H1 (cell line): ENCODE data around the gene BBS2. TPM values are rescaled to one million over a fixed set of nuclear protein-coding genes. Genes with fewer than 3 reads are reported as not detected.

Experiments used
- CTCF ChIA-PET: fragments of 300-600 bp; sonication (Branson Sonifier 250); formaldehyde crosslinking; loops from one replicate; lab custom pipeline; 2021; ENCODE audit not compliant: partially characterized antibody; lab: Charles Lee
- POLR2A ChIA-PET: fragments of 300-600 bp; sonication (Branson Sonifier 250); formaldehyde crosslinking; loops from one replicate; lab custom pipeline; 2021; ENCODE audit warnings: inconsistent platforms; ENCODE audit not compliant: partially characterized antibody; lab: Charles Lee
- DNase-seq, 2 experiments: peaks; one replicate each; pipeline versions ENCODE4 v3.0.0 to v3.0.0-alpha.2; 2010 to 2022; ENCODE audit warnings: low spot score in 2 of 2, low read depth in 1 of 2, mixed read lengths in 1 of 2
- FAIRE-seq: peaks from 2 replicates; lab custom pipeline; 2011; peaks lifted over from hg19 to GRCh38; lab: Jason Lieb, UNC
- H2AFZ ChIP-seq: 2 replicates; pipeline ENCODE4 v1.8.1; 2012; ENCODE audit warnings: low read length, inconsistent platforms
- H2AK5ac ChIP-seq: 2 replicates; pipeline ENCODE4 v1.6.1; 2013; ENCODE audit warnings: low read depth, low read length
- H2BK120ac ChIP-seq: replicated peaks from 2 replicates; pipeline ENCODE3; 2013; ENCODE audit warnings: low read depth, low read length, inconsistent platforms
- H2BK12ac ChIP-seq: 2 replicates; pipeline ENCODE4 v1.6.1; 2013; ENCODE audit warnings: low read depth, low read length
- H2BK15ac ChIP-seq: 2 replicates; pipeline ENCODE4 v1.6.1; 2013; ENCODE audit warnings: low read length
- H2BK20ac ChIP-seq: 2 replicates; pipeline ENCODE4 v1.6.1; 2013; ENCODE audit warnings: low read length
- H2BK5ac ChIP-seq: 2 replicates; pipeline ENCODE4 v1.6.1; 2013; ENCODE audit warnings: low read depth, low read length
- H3K14ac ChIP-seq: 2 replicates; pipeline ENCODE4 v1.6.1; 2013; ENCODE audit warnings: inconsistent platforms; ENCODE audit not compliant: insufficient read length
- H3K18ac ChIP-seq: 2 replicates; pipeline ENCODE4 v1.6.1; 2013; ENCODE audit warnings: low read length; ENCODE audit errors: extremely low read depth
- H3K23ac ChIP-seq: 2 replicates; pipeline ENCODE4 v1.6.1; 2013; ENCODE audit warnings: inconsistent platforms; ENCODE audit not compliant: insufficient read length
- H3K23me2 ChIP-seq: 2 replicates; pipeline ENCODE4 v1.6.1; 2013; ENCODE audit warnings: low read depth, low read length
- H3K27ac ChIP-seq: 2 replicates; pipeline ENCODE4 v1.6.1; 2011; ENCODE audit warnings: low read depth, low read length, inconsistent platforms
- H3K27me3 ChIP-seq, 4 experiments: replicated peaks in 1 of 4; 1 replicate in 1 of 4; 2 replicates in 3 of 4; pipeline versions ENCODE4 v1.6.1 to v1.8.1; 2011 to 2013; ENCODE audit warnings: low read length in 3 of 4, mild to moderate bottlenecking in 3 of 4, inconsistent platforms in 2 of 4, mixed read lengths in 2 of 4, moderate library complexity in 1 of 4; ENCODE audit not compliant: control insufficient read depth in 3 of 4, insufficient read depth in 3 of 4; ENCODE audit errors: extremely low read depth in 1 of 4
- H3K36me3 ChIP-seq, 4 experiments: 2 replicates each; pipeline versions ENCODE4 v1.6.1 to v1.8.1; 2011 to 2013; ENCODE audit warnings: mild to moderate bottlenecking in 4 of 4, low read length in 3 of 4, moderate library complexity in 2 of 4, control low read depth in 1 of 4, inconsistent platforms in 1 of 4; ENCODE audit not compliant: insufficient read depth in 4 of 4, control insufficient read depth in 2 of 4
- H3K4ac ChIP-seq: replicated peaks from 2 replicates; pipeline ENCODE3; 2013; ENCODE audit warnings: low read length, low read depth, mixed read lengths, inconsistent platforms; ENCODE audit not compliant: insufficient read length
- H3K4me1 ChIP-seq, 4 experiments: replicated peaks in 1 of 4; 1 replicate in 1 of 4; 2 replicates in 3 of 4; pipeline versions ENCODE4 v1.6.1 to v1.8.1; 2011 to 2013; ENCODE audit warnings: low read length in 3 of 4, inconsistent platforms in 2 of 4, mixed read lengths in 1 of 4; ENCODE audit not compliant: insufficient read depth in 4 of 4, control insufficient read depth in 3 of 4
- H3K4me2 ChIP-seq, 2 experiments: 2 replicates each; pipeline versions ENCODE4 v1.6.1 to v1.8.1; 2011 to 2013; ENCODE audit warnings: low read depth in 2 of 2, low read length in 2 of 2, control low read depth in 1 of 2, inconsistent platforms in 1 of 2, mild to moderate bottlenecking in 1 of 2; ENCODE audit not compliant: insufficient read depth in 1 of 2
- H3K4me3 ChIP-seq, 4 experiments: fragments of 200-600, 300-600 bp in 1 of 4; sonication (generic), shearing (Covaris generic), sonication (Bioruptor Twin) in 1 of 4; 2 replicates each; pipeline versions ENCODE4 v1.5.1 to v1.8.1; 2011 to 2016; ENCODE audit warnings: low read length in 4 of 4, low read depth in 3 of 4, control low read depth in 2 of 4, inconsistent platforms in 2 of 4, mild to moderate bottlenecking in 2 of 4, mixed read lengths in 1 of 4, moderate library complexity in 1 of 4; ENCODE audit not compliant: insufficient read depth in 2 of 4; ENCODE audit errors: extremely low read depth in 1 of 4
- H3K56ac ChIP-seq: replicated peaks from 2 replicates; pipeline ENCODE3; 2013; ENCODE audit warnings: low read depth, mild to moderate bottlenecking, mixed read lengths, low read length, inconsistent platforms; ENCODE audit not compliant: insufficient read length
- H3K79me1 ChIP-seq: 2 replicates; pipeline ENCODE4 v1.6.1; 2013; ENCODE audit warnings: low read depth, low read length, control low read depth
- H3K79me2 ChIP-seq, 2 experiments: 2 replicates each; pipeline versions ENCODE4 v1.6.1 to v1.8.1; 2012 to 2013; ENCODE audit warnings: low read length in 2 of 2, mild to moderate bottlenecking in 2 of 2, inconsistent platforms in 1 of 2; ENCODE audit not compliant: insufficient read depth in 2 of 2, control insufficient read depth in 1 of 2
- H3K9ac ChIP-seq, 4 experiments: replicated peaks in 1 of 4; 1 replicate in 1 of 4; 2 replicates in 3 of 4; pipeline versions ENCODE4 v1.6.1 to v1.8.1; 2011 to 2013; ENCODE audit warnings: low read depth in 3 of 4, low read length in 3 of 4, control low read depth in 2 of 4, mild to moderate bottlenecking in 2 of 4, moderate library complexity in 2 of 4, inconsistent platforms in 1 of 4; ENCODE audit errors: extremely low read depth in 1 of 4
- H3K9me3 ChIP-seq, 2 experiments: 2 replicates each; pipeline versions ENCODE4 v1.6.1 to v1.8.1; 2012 to 2013; ENCODE audit warnings: mild to moderate bottlenecking in 2 of 2, moderate library complexity in 2 of 2, control low read depth in 1 of 2, inconsistent platforms in 1 of 2, low read depth in 1 of 2, low read length in 1 of 2, mixed read lengths in 1 of 2; ENCODE audit not compliant: insufficient read depth in 2 of 2
- H4K20me1 ChIP-seq, 2 experiments: replicated peaks in 1 of 2; 2 replicates each; pipeline versions ENCODE3 to v1.8.1; 2011 to 2013; ENCODE audit warnings: inconsistent platforms in 2 of 2, low read length in 2 of 2, mild to moderate bottlenecking in 1 of 2; ENCODE audit not compliant: insufficient read depth in 2 of 2, control insufficient read depth in 1 of 2
- H4K5ac ChIP-seq: 2 replicates; pipeline ENCODE4 v1.6.1; 2013; ENCODE audit warnings: low read length, low read depth, mixed read lengths, inconsistent platforms; ENCODE audit not compliant: insufficient read length
- H4K8ac ChIP-seq: 2 replicates; pipeline ENCODE4 v1.8.0; 2013; ENCODE audit warnings: mild to moderate bottlenecking, moderate library complexity, low read length, inconsistent platforms; ENCODE audit not compliant: insufficient read depth; ENCODE audit errors: extremely low read depth
- H4K91ac ChIP-seq: replicated peaks from 2 replicates; pipeline ENCODE3; 2013; ENCODE audit warnings: low read length, mixed read lengths, inconsistent platforms; ENCODE audit not compliant: insufficient read length
- BRCA1 ChIP-seq: IDR thresholded peaks from 2 replicates; pipeline ENCODE4 v1.6.1; 2012; ENCODE audit warnings: low read depth, low read length, improper control_type of control experiment
- CBX8 ChIP-seq: fragments of 300-800, 300-1000 bp; sonication (generic); IDR thresholded peaks from 2 replicates; pipeline ENCODE4 v1.7.1; 2016; ENCODE audit warnings: low read depth, low read length, borderline replicate concordance
- CHD1 ChIP-seq: IDR thresholded peaks from 2 replicates; pipeline ENCODE4 v1.6.1; 2012; ENCODE audit warnings: low read depth, low read length, improper control_type of control experiment
- EGR1 ChIP-seq: IDR thresholded peaks from 2 replicates; pipeline ENCODE4 v1.6.1; 2011; ENCODE audit warnings: low read depth, low read length, borderline replicate concordance
- EZH2 ChIP-seq: fragments of 200-600 bp; sonication (generic); IDR thresholded peaks from 2 replicates; pipeline ENCODE4 v1.7.1; 2012; ENCODE audit warnings: low read depth, mild to moderate bottlenecking, moderate library complexity, low read length, inconsistent platforms; ENCODE audit not compliant: severe bottlenecking
- JUN ChIP-seq: IDR thresholded peaks from 2 replicates; pipeline ENCODE4 v1.6.1; 2011; ENCODE audit warnings: low read depth, mild to moderate bottlenecking, improper control_type of control experiment, low read length
- SP1 ChIP-seq: IDR thresholded peaks from 2 replicates; pipeline ENCODE4 v1.6.1; 2011; ENCODE audit warnings: low read depth, low read length
- SP2 ChIP-seq: IDR thresholded peaks from 2 replicates; pipeline ENCODE4 v1.6.1; 2012; ENCODE audit warnings: mild to moderate bottlenecking, low read length, inconsistent platforms
- USF2 ChIP-seq: IDR thresholded peaks from 2 replicates; pipeline ENCODE4 v1.6.1; 2011; ENCODE audit warnings: low read length, improper control_type of control experiment
- YY1 ChIP-seq: IDR thresholded peaks from 2 replicates; pipeline ENCODE4 v1.6.1; 2011; ENCODE audit warnings: low read depth, mild to moderate bottlenecking, low read length
- WGBS, 2 experiments: shearing (Covaris generic) in 1 of 2; methylation state at CpG; one replicate each; pipeline versions ENCODE4 v1.1.6 to v1.1.7; 2013 to 2015; ENCODE audit warnings: low lambda C conversion rate in 2 of 2, mixed read lengths in 2 of 2, inconsistent platforms in 1 of 2, low coverage in 1 of 2, missing lambda C conversion rate in 1 of 2; ENCODE audit not compliant: insufficient replicate concordance in 2 of 2, insufficient coverage in 1 of 2, insufficient read length in 1 of 2; ENCODE audit errors: extremely low coverage in 1 of 2, missing lambda C conversion rate in 1 of 2; 5-methylcytosine and 5-hydroxymethylcytosine counted together
- polyA plus RNA-seq, 7 experiments: library from polyadenylated mRNA; depleted of rRNA in 3 of 7; stranded (reverse) in 5 of 7; unstranded in 2 of 7; fragments of >200 nt in 5 of 7; fragments of 200-250 nt in 2 of 7; gene quantifications; 1 replicate in 5 of 7; 2 replicates in 1 of 7; 4 replicates in 1 of 7; pipeline versions ENCODE4 v1.2.1 to v1.2.3, GENCODE V29; 2011 to 2013; ENCODE audit warnings: missing spikeins in 2 of 7, mixed read lengths in 2 of 7
- total RNA-seq: library from RNA; stranded (reverse); fragmentation: NEBNext Ultra II Directional; extraction: Animal tissue kit (Norgen Biotek cat#: 25700); gene quantifications from 2 replicates; pipeline ENCODE4 v1.2.1, GENCODE V29; 2021

Gene BBS2
- total and polyA plus RNA-seq, 2 of the 8 experiments (the other 6 are each of a cell fraction or from before 2014, with no cell fraction given) = 12.3 to 15.1 TPM

- Histone ChIP-seq H2BK5ac (no peak overlapping the region), H4K8ac (no peak overlapping the region), H3K14ac (no peak overlapping the region), H3K79me1 (no peaks in the 10 kb centered on the region), H2BK120ac (no peak overlapping the region), H3K36me3 (no peaks in the 10 kb centered on the region), H3K18ac (no peak overlapping the region), H3K4me3 (no peak overlapping the region), H4K20me1 (peaks cover 0 to 3% of the 10 kb centered on the region in 2 experiments), H2BK15ac (no peak overlapping the region), H3K9ac (no peak overlapping the region), H2BK12ac (no peak overlapping the region), H4K5ac (no peak overlapping the region), H2BK20ac (no peak overlapping the region), H3K4ac (no peak overlapping the region), H3K27me3 (no peaks in the 10 kb centered on the region; a peak in 1 of 7 replicates), H3K27ac (no peak overlapping the region), H3K79me2 (no peaks in the 10 kb centered on the region), H3K9me3 (no peaks in the 10 kb centered on the region), H3K23me2 (peaks cover 2% of the 10 kb centered on the region; the same call in 1 of the 2 replicates), H4K91ac (no peak overlapping the region), H2AFZ (no peak overlapping the region), H3K4me1 (no peaks in the 10 kb centered on the region), H2AK5ac (no peak overlapping the region), H3K56ac (no peak overlapping the region), H3K4me2 (no peak overlapping the region), H3K23ac (no peak overlapping the region)
- 83% methylated on average over 1 of the region's 1 CpG; no CpG with 5 or more reads in 1 of the 2 experiments for WGBS, 2 experiments
- DNase-seq (no peak), FAIRE-seq (no peak)
- POLR2A ChIA-PET = interaction anchor here (0.9 kb wide), 1 partner anchor 95 kb away, joined by 3 read pairs; no protein-coding TSS in a partner anchor
- CTCF ChIA-PET = interaction anchor here (0.9 to 1.6 kb wide), 7 partner anchors 14 to 47 kb away, joined by 3 to 5 read pairs (median 3); no protein-coding TSS in a partner anchor
- TF ChIP-seq EZH2 (no peak), CBX8 (no peak), SP1 (no peak), BRCA1 (no peak), YY1 (no peak), EGR1 (no peak), USF2 (no peak), CHD1 (no peak), JUN (no peak), SP2 (no peak)
Measured at GRCh38 chr16:56561126-56561525, 41.3 kb upstream of the BBS2 start.
